Calu3 (cell line): ENCODE data around the gene PI4K2B. TPM values are rescaled to one million over a fixed set of nuclear protein-coding genes. Genes with fewer than 3 reads are reported as not detected.

ENCODE experiments used
- BruUV-seq: library from RNA; stranded (reverse); fragments of 400-500 nt; replicated peaks from 2 replicates; lab custom pipeline; 2021; lab: Mats Ljungman, UMichigan
- CTCF ChIA-PET: fragments of 300-600 bp; sonication (Branson Sonifier 250); formaldehyde crosslinking; loops from one replicate; lab custom pipeline; 2022; ENCODE audit warnings: antibody characterized with exemption; lab: Charles Lee
- DNase-seq: peaks from one replicate; pipeline ENCODE4 v3.0.0; 2022
- H3K27ac Mint-ChIP-seq: one replicate; pipeline ENCODE4 v1.8.0; 2022; ENCODE audit warnings: mixed read lengths; ENCODE audit not compliant: unreplicated experiment
- H3K27me3 Mint-ChIP-seq: one replicate; pipeline ENCODE4 v1.8.0; 2022; ENCODE audit warnings: mixed read lengths; ENCODE audit not compliant: unreplicated experiment
- H3K36me3 Mint-ChIP-seq: one replicate; pipeline ENCODE4 v1.8.0; 2022; ENCODE audit warnings: mild to moderate bottlenecking, moderate library complexity, mixed read lengths; ENCODE audit not compliant: insufficient read depth, unreplicated experiment
- H3K4me1 Mint-ChIP-seq: one replicate; pipeline ENCODE4 v1.8.0; 2022; ENCODE audit warnings: mild to moderate bottlenecking, low read depth, mixed read lengths; ENCODE audit not compliant: unreplicated experiment
- H3K4me3 Mint-ChIP-seq: one replicate; pipeline ENCODE4 v1.8.0; 2022; ENCODE audit warnings: mild to moderate bottlenecking, low read depth, moderate library complexity, mixed read lengths; ENCODE audit not compliant: unreplicated experiment
- H3K9me3 Mint-ChIP-seq: one replicate; pipeline ENCODE4 v1.8.0; 2022; ENCODE audit warnings: low read depth, mixed read lengths; ENCODE audit not compliant: unreplicated experiment
- intact Hi-C: fragments of 100-400 bp; cut with micrococcal nuclease; formaldehyde crosslinking; loops from one replicate; pipeline ENCODE4 v1.10.0; 2022; ENCODE audit not compliant: unreplicated experiment
- total RNA-seq: library from RNA; stranded (reverse); gene quantifications from 2 replicates; pipeline ENCODE4 v1.2.3, GENCODE V29; 2022
- TF ChIP-seq, protein P1 (sequence below): fragments of 200-600 bp; IDR thresholded peaks from one replicate; pipeline ENCODE4 v1.8.0; 2022; ENCODE audit warnings: antibody characterized with exemption; ENCODE audit not compliant: unreplicated experiment

PI4K2B gene
- total RNA-seq, 1 experiment from 2014 or later: 13.2 TPM

DNA sequence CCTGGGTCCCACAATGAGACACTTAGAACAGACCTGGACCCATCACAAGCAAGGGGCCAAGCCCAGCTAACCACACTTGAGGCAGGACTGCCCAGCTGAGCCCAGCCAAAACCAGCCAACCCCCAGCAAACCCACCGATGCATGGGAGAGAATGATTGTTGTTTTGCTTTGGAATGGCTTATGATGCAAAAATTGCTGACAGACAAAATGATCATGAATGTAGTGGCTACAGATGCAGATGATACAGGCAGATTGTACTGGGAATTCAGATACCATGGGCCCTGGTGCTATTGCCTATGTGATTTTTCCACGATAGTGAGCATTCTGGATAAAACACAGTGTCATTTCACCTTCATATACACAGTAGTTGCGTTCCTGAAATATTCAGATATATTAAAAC lies 69.7 kb downstream of the PI4K2B start:
- no peaks in the 10 kb centered on the region for H3K4me1 Mint-ChIP-seq
- no peak for DNase-seq
- H3K4me3 Mint-ChIP-seq: no peak overlapping the region
- intact Hi-C loops: no loop called here
- no peak overlapping the region for H3K27ac Mint-ChIP-seq
- BruUV-seq: no TSS peak
- H3K9me3 Mint-ChIP-seq: no peaks in the 10 kb centered on the region
- CTCF ChIA-PET: interaction anchor here (0.7 kb wide), 1 partner anchor 68 kb away, joined by 3 read pairs; no protein-coding TSS in a partner anchor
- TF ChIP-seq, protein P1, sequence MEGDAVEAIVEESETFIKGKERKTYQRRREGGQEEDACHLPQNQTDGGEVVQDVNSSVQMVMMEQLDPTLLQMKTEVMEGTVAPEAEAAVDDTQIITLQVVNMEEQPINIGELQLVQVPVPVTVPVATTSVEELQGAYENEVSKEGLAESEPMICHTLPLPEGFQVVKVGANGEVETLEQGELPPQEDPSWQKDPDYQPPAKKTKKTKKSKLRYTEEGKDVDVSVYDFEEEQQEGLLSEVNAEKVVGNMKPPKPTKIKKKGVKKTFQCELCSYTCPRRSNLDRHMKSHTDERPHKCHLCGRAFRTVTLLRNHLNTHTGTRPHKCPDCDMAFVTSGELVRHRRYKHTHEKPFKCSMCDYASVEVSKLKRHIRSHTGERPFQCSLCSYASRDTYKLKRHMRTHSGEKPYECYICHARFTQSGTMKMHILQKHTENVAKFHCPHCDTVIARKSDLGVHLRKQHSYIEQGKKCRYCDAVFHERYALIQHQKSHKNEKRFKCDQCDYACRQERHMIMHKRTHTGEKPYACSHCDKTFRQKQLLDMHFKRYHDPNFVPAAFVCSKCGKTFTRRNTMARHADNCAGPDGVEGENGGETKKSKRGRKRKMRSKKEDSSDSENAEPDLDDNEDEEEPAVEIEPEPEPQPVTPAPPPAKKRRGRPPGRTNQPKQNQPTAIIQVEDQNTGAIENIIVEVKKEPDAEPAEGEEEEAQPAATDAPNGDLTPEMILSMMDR: no peak
- H3K36me3 Mint-ChIP-seq: peaks cover 6% of the 10 kb centered on the region
- H3K27me3 Mint-ChIP-seq: no peaks in the 10 kb centered on the region

DNA sequence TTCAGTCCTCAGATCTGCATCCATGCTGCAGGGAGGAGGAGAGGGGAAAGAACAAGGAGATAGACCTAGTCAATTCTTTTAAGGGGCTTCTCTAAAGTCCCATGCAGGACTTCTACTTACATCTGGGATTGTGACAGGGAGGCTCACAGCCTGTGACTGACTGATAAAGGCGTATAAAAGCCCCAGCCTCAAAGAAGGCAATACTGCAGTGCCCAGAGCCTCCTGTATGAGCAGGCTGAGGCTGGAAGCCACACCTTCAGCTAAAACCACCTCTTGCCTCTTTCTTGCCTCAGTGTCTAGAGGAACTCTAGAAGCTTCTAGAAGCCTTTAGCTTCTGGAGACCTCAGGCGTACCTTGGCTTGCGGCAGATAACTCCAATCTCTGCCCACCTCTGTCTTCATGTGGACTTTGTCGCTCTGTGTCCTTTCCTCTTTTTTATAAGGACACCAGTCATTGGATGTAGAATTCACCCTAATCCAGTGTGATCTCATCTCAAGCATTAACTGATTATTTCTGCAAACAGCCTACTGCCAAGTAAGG lies 72.8 kb downstream of the PI4K2B start:
- CTCF ChIA-PET: no interaction called here
- intact Hi-C loops: no loop called here
- DNase-seq: no peak
- Mint-ChIP-seq H3K9me3 (no peaks in the 10 kb centered on the region), H3K4me3 (no peak overlapping the region), H3K4me1 (peaks cover 9% of the 10 kb centered on the region), H3K27ac (no peak overlapping the region), H3K36me3 (no peaks in the 10 kb centered on the region), H3K27me3 (no peaks in the 10 kb centered on the region)
- TF ChIP-seq, protein P1: no peak
- BruUV-seq: no TSS peak

DNA sequence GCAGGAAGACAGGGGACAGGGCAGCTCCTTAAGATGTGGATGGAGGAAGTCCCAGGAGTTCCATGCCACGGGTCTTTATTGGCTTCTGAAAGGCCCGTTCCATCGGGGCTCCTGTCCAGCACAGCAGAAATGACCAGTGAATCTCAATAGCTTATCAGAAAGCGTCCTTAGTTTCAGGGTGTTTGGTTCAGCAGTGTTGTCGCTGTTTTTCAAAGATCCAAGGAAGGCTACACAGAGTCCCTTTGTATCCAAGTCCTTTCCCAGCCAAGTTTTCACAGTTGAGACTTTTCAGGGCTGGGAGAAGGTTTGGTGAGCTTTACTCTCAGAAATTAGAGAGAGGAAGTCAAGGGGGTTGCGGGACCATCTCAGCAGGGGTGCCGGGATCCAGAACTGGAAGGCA lies 73.8 kb downstream of the PI4K2B start:
- TF ChIP-seq, protein P1: no peak
- H3K36me3 Mint-ChIP-seq: peaks cover 3% of the 10 kb centered on the region
- H3K4me3 Mint-ChIP-seq: no peak overlapping the region
- intact Hi-C loops: no loop called here
- H3K9me3 Mint-ChIP-seq: no peaks in the 10 kb centered on the region
- H3K27me3 Mint-ChIP-seq: no peaks in the 10 kb centered on the region
- no peak for DNase-seq
- CTCF ChIA-PET: interaction anchor here (0.6 kb wide), 1 partner anchor 1191 kb away, joined by 3 read pairs; no protein-coding TSS in a partner anchor
- H3K27ac Mint-ChIP-seq: no peak overlapping the region
- BruUV-seq: no TSS peak
- H3K4me1 Mint-ChIP-seq: peaks cover 9% of the 10 kb centered on the region

DNA sequence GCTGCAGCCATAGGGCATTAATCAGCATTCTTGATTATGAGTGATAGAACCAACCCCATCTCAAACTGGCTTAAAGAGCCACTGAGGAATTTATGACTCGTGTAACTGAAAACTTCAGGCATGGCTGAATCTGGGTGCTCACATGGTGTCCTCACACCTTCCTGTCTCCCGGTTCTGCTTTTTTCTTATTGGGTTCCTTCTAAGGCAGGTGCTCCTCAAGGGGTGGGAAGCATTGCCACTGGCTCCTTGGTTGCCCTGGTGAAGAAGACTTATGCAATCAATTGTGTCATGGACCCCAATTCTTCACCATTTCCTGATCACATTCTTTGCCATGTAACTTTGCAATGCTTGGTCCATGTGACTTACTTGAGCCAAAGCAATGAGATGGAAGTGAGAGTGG lies 74.5 kb downstream of the PI4K2B start:
- CTCF ChIA-PET: no interaction called here
- no peak for DNase-seq
- no TSS peak for BruUV-seq
- Mint-ChIP-seq H3K4me1 (peaks cover 9% of the 10 kb centered on the region), H3K27ac (no peak overlapping the region), H3K27me3 (no peaks in the 10 kb centered on the region), H3K9me3 (no peaks in the 10 kb centered on the region), H3K4me3 (no peak overlapping the region), H3K36me3 (peaks cover 8% of the 10 kb centered on the region)
- TF ChIP-seq, protein P1: no peak
- intact Hi-C loops: no loop called here
